Right lobe of liver (tissue), 4 donors: Measurements from ENCODE around the gene TWIST1.

Experiments used
- CTCF ChIP-seq, 4 donors: fragments of 200-600 bp in 3 of 4; fragments of 450-650 bp in 1 of 4; IDR thresholded peaks; one replicate each; pipeline versions ENCODE4 v1.5.1 to v1.8.0; 2016 to 2022; ENCODE audit warnings: antibody characterized with exemption in 4 of 4, mild to moderate bottlenecking in 2 of 4
- POLR2A ChIP-seq: fragments of 450-650 bp; IDR thresholded peaks from one replicate; pipeline ENCODE4 v1.6.1; 2017; ENCODE audit warnings: antibody characterized with exemption, mild to moderate bottlenecking
- donor health status: DM: no; HTN: no; CAD: no.
- donor health status: DM: no; HTN: no; CAD: no.
- donor health status: DM: no; HTN: yes; CAD: no.

GRCh38 chr7:19066170-19066569 is 51.3 kb downstream of the TWIST1 start:
- TF ChIP-seq POLR2A (no peak), CTCF (IDR thresholded peaks at IDR 0.05) (no peak)
